SK-N-SH treated with all-trans-retinoic acid at 6 μM for 48 hours (cell line): ENCODE results near the gene IZUMO1R.

ENCODE experiments used
- GLIS3 ChIP-seq: fragments of 250-450 bp; sonication (Bioruptor Pico); IDR thresholded peaks from 2 replicates; pipeline ENCODE4 v1.5.0; 2020; ENCODE audit warnings: mild to moderate bottlenecking, moderate library complexity
- ZFP3 ChIP-seq: fragments of 250-450 bp; sonication (Bioruptor Pico); IDR thresholded peaks from 2 replicates; pipeline ENCODE4 v1.5.0; 2020; ENCODE audit warnings: mild to moderate bottlenecking, moderate library complexity

DNA sequence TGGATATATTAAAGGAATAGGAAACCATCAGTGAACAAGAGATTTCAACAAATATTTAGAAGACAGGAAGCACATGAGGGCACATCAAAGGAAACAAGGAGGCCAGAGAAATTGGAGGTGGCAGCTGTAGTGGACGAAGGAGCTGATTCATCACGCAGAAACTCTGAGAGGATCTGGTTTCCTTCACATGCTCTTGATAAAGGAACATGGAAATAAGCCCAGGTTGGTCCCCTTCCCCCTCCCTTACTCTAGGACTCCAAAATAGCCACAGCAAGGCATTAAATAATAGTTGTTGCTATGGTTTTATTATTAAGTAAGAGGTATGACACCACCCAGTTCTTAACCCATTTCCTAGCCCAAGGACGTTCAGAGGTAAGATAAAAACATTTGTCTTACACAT is 11.3 kb downstream of the IZUMO1R start:
- no peak for TF ChIP-seq ZFP3
- TF ChIP-seq GLIS3 (CRISPR knock-in tag) = no peak
